ENCODE measurements around the gene ZBTB46.

Gene ZBTB46

DNA sequence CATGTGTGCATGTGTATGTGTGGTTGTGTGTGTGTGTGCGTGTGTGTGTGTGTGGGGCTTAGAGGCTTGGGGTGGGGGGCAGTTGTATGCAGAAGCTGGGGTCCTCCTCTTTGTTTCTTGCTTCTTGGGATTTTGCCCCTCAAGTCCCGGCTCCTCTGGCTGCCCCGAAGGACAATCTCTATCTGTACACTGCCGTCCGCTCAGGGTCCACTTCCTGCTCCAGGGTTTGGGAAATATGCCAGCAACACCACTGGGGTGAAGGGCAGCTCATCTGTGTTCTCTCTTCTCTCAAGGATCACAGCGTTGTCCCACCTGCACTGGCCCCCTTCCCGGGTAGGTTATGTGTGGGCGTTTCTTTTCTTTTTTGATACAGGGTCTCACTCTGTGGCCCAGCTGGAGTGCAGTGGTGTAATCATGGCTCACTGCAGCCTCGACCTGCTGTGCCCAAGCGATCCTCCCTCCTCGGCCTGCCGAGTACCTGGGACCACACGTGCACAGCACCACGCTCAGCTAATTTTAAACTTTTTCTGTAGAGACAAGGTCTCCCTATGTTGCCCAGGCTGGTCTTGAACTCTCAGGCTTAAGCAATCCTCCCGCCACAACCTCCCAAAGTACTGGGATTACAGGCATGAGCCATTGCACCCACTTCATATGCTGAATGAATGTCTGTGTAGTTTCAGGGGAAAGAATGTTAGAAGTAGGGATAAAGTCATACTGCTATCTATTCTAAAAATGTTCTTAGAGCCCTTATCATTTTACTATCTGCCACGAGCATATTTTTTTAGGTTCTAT lies 65.8 kb downstream of the ZBTB46 start:
- no peak for DNase-seq

DNA sequence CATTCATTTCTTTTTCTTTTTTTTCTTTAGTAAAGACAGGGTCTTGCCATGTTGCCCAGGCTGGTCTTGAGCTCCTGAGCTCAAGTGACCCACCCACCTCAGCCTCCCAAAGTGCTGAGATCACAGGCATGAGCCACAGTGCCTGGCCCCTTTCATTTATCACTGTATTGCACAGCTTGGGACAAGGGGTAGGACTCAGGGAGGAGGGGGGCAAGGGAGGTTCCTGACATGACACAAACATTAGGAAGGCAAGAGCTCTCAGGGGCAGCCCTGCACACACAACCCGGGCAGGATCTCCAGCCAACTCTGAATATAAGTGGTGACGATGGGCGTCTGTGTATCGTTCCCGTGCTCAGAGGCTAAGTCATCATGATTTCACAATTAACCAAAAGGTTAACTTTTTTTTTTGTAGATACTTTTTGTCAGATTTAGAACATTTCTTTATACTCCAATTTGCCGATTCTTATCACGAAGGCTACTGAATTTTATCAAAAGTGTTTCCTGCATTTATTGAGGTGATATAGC lies 71.6 kb downstream of the ZBTB46 start:
- no peak for DNase-seq

DNA sequence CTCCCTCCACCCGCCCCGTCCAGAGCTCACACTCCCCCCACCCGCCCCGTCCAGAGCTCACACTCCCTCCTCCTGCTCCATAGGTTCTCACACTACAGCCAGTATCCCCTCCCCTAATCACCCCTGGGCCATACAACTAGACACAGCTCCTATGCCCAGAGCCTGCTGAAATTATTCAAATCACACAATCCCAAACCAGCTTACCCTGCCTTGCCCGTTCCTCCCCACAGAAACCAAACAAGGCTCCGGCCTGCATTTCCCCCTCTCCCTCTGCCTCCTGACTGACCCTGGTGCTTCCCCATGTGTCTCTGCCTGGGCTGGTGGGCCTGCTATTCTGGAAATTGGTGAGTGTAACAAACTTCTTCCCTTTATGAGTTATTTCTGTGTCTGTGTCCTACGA lies 72.9 kb downstream of the ZBTB46 start:
- no peak for DNase-seq

DNA sequence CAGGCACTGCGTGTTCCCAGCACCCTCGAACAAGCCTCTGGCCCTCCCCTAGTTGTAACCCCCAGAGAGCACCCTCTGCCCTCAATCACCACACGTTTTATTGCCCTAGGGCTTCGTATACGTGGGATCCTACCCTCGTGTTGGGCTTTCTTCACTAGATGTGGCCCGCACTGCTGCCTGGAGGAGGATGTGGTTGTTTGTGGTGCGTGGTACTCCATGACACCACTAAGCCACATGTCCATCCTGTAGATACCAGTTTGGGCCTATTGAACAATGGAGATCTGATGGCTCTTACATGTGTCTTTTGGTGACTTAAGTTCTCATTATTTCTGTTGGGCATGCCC lies 74.4 kb downstream of the ZBTB46 start:
- DNase-seq, result peak; percentile 14 to 26

DNA sequence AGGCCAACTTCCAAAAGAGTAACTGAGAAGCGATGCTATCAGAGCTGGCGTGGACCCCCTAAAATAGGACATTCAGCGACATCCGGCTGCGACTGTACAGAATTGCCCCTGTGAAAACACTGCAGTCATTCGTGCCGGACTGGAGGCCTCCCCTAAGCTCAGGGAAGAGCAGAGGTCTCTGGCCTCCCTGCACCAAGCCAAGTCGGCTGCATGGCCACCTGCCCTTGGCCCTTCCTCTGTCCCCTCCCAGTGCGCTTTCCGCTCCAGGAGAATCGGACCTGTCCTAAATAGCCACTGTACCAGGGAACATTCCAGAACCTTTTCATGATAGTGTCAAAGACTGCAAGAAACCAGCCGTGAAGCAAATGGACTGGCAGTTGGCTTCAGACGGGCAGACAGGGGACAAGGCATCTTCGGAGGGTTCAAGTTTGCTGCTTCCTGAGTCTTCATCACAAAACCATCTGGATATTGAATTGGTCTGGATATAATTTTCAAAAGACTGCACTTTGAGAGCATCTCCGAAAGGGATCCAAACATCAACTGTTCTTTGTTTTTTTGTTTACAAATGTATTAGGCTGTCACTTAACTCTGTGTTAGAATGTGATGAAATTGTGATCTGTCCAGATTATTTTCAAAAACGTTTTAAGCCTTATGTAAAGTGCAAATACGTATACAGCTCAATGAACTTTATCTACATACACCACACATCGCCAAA lies 75.0 kb downstream of the ZBTB46 start:
- no peak for DNase-seq

DNA sequence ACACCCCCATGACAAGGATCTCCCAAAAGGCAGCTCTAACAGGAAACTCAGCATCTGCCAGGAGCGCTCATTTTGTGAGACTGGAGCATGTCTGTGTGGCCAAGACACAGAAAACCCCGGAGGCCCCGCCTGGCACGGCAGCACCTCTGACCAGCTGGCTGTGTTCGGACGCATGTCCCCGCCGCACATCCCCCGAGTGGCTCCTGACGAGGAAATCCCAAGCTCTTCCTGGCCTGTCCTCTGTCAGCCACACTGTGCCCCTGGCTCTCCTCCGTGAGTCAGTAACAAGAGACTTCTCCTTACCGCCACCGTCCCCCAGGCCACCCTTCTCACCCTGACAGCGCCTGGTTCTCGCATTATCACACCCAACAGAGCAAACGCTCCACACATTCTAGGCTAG lies 77.1 kb downstream of the ZBTB46 start:
- no peak for DNase-seq

DNA sequence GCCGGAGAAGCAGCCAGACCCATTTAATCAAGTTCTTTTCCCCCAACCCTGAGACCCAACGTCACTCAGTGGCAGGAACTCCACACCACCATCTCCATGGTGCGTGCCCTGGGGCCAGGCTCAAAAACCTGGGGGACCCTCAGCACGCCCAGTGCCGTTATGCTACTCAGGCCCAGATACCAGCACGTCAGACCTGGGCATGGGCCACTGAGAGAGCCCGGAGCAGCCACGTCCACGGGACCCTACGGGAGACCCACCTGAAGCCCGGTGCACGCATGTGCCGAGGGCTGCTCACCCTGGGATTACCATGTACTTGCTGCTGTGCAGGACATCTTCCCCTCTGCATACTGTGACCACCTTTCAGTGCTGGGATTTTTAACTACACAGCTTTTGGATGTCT lies 77.7 kb downstream of the ZBTB46 start:
- DNase-seq, result no peak

DNA sequence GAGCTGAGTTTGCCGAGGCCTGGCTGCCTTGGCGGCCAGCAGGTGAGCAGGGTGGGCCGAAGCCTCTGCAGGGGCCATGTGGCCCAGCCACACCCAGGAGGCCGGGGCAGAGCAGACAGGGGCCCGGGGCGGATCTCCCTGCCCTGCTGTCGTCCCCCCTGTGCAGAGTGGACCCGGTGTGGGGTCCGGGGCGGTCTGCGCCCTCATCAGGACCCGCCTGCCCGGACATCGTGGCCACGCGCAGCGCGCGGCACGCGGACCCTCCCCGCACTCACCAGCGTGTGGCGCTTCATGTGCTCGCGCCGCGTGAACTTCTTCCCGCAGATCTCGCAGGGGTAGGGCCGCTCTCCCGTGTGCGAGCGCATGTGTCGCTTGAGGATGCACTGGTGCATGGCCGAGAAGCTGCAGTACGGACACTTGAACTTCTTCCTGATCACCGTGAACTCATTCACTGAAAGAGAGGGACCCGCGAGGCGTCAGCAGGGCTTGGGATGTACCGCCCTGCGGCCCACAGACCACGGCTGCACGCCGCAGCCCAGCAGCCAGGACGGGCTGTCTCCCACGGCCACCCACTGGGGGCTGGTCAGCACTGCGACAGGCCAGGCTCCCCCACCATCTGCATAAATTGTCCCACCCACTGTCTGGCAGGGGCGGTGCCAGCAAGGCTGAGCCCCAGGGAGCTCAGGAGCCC lies 78.5 kb downstream of the ZBTB46 start:
- no peak for DNase-seq

DNA sequence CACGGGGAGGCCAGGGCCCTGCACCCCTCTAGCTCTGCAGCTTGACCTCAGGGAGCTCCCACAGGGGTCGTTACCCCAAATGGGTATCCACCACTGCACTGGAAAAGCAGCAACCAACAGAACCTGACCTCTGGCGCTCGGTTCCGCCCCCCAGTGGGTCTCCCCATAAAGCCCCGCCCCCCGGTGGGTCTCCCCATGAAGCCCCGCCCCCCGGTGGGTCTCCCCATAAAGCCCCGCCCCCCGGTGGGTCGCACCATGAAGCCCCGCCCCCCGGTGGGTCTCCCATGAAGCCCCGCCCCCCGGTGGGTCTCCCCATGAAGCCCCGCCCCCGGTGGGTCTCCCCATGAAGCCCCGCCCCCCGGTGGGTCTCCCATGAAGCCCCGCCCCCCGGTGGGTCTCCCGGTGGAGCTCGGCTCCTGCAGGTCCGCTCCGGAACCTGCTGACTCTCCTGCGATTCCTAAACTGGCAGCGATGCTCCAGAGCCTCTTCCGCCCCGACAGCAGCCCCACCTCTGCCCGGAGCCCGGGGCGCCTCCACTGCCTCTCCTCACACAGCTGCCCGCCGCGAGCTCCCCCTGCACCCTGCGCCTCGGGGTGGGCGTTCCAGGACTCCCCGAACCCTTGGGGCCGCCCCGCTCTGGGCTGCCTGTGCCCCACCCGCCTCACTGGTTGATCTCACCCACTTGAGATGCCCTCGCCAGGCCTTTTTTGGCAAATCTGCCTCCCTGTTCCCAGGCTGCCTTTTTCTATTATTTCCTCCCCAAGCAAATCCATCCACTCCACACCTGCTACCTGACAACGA lies 79.4 kb downstream of the ZBTB46 start:
- DNase-seq, result peak in 1 of 2 donors; percentile 18

DNA sequence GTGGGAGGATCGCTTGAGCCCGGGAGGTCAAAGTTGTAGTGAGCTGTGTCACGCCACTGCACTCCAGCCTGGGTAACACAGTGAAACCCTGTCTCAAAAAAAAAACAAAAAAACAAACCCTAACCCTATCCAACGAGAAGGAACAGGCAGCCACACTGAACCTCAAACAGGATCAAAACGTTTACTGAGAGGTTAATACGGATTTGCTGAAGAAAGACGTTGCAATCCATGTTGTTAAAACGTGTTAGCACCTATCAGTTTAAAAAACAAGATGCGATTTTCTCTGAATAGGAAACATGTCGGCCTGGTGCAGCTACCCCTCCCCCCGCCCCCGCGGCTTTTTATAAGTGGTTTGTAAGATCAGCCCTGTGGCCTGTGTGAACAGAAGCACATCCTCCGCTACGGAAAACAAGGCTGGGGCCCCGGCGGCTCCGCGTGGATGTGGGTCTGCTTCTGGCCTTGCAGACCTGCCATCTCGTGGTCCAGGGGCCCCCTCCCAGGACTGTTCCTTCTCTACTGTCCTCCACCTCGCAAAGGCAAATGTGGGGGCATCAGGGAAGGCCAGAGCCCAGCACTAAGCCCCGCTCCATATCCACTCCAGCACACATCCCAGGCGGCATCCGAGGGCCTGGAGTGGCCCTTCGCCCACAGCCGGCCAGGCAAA lies 80.1 kb downstream of the ZBTB46 start:
- DNase-seq, result peak; percentile 52 to 65

DNA sequence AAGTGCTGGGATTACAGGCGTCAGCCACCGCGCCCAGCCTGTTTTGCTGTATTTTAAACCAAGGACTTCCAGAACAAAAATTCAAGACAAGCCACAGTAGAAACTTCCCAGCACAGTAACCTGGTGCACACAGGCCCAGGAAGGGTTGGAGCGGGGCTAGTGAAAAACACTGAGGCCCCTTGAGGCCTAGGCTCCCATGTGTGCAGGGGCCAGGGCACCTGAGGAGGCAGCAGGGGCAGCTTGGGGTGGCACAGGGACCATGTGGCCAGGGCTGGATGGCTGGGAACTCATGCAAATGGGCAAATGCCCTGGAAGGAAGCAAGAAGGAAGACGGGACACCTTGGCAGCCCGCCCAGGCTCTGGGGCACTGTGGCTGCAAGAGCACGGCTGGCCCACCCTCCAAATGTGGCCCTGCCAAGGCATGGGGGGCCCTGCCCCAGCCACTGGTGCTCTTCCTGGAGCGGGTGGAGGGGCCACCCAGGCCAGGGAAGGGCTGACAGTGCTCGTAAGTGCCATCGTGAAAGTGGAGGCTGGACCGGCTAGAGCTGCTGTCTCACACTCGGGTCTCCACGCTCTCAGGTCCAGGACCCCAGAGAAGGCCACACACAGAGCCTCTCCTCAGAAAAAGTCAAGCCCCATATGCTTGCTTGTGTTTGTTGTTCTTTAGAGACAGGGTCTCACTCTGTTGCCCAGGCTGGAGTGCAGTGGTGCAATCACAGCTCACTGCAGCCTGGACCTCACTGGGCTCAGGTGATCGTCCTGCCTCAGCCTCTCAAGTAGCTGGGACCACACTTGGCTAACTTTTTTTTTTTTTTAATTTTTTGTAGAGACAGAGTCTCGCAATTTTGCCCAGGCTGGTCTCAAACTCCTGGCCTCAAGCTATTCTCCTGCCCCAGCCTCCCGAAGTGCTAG lies 81.2 kb downstream of the ZBTB46 start:
- no peak for DNase-seq

DNA sequence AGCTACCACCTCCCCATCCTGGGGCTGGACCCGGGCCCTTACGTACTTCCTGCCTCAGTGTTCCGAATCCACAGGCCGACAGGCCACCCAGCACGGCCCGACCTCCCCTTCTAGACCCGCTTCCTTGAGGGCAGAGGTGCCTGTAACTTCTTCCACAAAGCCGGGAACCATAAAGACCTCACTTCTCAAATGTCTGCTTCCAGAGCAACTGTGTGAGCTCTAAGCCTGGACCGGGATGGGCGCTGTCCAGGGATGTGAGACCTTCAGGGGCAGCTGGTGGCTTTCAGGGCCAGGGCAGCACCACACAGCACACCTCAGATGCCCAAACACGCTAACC lies 82.2 kb downstream of the ZBTB46 start:
- no peak for DNase-seq

DNA sequence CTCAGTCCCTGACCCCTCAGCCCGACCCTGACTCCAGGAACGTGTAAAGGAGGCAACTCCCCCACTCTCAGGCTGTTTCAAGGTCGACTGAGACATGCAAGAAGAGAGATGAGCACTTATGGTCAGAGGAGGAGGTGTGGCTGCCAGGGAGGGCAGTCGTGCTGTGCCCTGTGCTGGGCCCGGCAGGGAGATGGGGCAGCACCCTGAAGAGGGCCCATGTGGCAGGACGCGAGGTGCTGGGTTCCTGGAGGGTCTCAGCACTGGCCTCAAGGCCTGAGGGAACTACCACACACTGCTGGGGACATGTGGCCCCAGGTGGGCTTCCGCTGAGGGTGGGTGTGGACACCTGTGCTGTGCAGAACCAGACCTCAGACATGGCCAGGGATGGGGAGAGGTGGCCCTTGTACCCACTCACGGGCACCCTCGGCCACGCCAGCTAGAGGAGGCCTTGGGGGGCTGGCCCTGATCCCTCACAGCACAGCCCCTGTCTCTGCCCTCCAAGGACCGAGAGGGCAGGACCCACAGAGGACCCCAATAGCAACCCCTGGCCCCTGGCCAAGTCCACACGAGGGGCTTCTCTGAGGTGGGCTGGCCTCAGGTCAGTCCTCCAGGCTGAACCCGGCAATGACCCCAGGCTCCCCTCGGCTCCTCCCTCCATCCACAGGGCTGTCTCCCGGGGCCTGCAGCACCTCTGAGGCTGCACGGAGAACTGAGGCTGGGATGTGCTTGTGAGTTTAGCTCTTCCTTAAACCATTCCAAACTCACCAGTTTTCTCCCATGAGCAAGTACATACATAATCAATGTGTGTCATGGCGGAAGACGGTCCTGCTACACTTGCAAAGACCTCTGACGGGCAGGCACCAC lies 82.8 kb downstream of the ZBTB46 start:
- no peak for DNase-seq

DNA sequence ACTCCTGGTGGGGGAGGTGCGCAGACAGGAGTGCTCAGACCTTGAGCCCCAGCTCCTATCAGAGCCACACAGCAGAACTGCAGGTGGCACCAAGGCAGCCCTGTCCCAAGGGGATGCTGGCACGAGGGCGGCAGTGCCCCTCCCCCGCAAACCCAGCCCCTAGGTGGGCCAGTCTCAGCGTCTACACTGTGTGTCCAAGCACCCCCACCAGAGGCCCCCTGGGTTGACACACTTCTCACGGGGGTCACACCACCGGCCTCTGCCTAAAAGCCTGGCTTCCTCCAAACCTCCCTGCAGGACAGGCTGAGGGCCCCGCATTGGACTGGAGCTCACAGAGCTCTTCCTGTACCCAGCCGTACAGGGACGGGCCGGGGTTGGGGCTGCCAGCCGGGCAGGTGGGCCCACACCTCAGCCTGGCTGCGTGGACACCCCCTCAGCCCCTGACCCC lies 83.4 kb downstream of the ZBTB46 start:
- DNase-seq, result no peak

DNA sequence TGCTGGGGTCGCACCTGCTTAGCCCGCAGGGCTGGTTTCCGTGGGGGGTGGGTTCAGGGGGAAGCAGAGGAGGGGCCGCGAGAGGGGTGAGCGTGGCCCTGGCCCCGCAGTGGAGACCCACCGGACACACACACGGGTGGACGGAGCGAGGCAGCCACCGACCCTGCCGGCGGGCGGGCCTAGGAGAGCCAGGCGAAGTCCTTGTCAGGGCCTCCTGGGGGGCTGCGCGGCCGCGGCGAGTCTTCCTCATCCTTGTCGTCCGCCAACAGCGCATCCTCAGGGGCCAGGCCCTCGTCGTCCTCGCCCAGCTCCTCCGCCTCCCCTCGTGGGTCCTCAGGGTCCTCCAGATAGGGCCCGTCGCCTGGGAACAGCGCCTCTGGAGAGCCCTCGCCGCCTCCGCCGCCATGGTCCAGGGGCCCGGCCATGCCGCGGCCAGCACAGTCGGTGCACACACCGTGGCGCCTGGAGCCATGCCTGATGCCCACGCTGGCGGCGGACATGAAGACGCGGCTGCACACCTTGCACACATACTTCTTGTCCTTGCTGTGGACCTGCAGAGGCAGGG lies 84.2 kb downstream of the ZBTB46 start:
- no peak for DNase-seq

DNA sequence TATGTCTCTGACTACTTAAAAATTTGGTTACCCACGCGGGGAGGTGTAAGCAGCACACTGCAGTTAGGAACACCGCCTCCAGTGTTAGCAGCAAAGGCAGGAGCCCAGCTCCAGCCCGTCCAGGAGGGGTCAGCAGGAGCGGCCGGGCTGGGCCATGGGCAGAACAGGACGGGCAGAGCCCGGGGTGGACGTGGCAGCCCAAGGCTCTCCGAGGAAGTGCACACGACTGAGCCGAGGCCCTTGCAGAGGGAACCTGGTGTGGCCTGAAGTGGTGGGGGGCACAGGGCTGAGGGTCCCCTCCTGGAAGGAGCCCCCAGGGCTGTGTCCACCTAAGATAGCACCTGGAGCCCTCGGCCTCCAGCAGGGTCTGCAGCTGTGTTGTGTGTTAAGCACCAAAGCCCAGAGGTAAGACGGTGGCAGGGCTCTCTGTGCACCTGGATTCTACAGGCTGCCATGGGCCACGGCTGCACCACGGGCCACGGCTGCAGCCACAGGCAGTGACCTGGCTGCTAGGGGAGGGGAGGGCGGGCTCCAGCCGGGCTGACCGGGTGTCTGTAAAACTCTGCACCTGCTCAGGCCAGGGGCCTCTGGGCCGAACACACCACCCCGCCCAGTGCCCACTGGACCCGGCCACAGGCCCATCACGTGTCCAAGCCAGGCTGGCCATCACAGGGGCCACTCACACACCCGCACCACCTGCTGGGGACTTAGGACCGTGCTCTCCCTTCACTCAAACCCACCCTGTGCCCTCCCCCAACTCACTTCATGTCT lies 84.9 kb downstream of the ZBTB46 start:
- DNase-seq, result no peak

DNA sequence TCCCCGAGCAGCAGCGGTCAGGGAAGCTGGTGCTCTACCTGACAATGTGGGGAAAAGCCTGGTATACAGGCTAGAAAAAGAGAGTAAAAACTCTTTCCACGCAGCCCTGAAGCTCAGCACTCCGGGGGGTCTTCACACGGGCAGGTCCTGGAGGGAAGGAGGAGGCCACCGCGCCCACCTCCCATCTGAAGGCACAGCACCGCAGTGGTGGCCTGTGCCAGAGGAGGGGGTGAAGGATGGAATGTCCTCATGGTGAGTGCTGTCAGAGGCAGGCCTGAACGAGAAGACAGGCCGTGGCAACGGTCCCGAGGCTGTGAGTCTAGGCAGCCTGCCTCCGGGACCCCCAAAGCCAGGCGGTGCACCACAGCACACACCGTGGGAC lies 85.6 kb downstream of the ZBTB46 start:
- DNase-seq, result no peak

DNA sequence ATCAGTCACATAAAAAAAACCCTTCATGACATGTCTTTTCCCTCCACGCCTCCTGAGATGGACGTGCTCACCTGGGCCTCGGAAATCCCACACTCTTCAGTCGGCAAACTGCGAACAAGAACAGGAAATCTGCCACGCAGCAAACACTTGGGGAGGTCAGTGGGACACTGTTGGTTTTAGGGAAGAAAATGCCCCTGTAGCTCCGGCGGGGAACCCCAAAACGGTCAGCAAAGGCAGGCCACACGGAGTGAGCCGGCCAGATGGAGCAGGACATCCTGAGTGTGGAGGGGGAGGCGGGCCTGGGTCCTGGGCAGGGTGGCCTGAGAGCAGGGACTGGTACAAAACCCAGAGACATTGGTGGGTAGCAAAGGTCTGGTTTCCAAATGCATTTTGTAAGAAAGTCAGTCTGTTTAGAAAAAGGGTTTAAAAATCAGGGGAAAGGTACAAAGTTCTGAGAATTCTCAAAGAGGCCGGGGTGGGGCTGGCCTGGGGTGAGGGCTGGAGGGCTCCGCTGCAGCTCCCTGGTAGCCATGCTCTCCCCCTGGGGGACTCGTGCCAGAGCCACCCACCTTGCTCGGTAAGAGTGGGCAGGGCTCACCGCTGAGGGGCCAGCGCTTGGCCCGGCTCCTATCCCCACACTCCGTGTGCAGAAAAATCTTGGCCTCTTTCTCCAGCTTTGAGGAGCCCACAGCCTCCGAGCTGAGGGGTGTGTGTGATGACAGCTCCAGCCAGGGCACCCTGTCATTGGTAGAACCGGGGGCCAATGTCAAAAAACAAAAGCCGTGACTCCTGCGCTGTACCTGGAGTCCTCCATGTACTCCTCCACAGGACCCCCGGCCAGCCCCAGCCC lies 86.3 kb downstream of the ZBTB46 start:
- DNase-seq, result no peak
